Measurements from ENCODE around the gene MTSS2.

The MTSS2 gene, protein sequence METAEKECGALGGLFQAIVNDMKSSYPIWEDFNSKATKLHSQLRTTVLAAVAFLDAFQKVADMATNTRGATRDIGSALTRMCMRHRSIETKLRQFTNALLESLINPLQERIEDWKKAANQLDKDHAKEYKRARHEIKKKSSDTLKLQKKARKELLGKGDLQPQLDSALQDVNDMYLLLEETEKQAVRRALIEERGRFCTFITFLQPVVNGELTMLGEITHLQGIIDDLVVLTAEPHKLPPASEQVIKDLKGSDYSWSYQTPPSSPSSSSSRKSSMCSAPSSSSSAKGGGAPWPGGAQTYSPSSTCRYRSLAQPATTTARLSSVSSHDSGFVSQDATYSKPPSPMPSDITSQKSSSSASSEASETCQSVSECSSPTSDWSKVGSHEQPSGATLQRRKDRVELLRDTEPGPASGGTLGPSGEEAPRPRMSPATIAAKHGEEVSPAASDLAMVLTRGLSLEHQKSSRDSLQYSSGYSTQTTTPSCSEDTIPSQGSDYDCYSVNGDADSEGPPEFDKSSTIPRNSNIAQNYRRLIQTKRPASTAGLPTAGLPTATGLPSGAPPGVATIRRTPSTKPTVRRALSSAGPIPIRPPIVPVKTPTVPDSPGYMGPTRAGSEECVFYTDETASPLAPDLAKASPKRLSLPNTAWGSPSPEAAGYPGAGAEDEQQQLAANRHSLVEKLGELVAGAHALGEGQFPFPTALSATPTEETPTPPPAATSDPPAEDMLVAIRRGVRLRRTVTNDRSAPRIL

DNA sequence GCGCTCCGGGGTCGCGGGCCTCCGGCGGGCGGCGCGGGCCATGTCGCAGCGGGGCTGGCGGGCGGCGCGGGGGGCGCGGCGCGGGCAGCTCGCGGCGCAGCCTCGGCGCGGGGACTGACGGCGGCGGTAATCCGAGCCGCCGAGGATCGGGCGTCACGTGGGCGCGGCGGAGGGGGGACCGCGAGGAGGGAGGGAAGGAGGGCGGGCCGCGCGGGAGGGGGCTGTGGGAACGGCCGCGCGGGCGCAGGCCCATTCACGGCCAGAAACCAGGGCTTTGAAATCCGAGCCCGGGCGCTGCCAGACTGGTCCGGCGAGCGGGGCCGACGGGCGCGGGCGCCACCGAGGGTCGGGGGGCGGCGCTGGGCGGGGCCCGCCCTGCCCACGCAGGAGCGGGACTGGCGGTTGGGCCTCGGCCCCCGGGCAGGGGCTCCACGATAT, at the start of gene MTSS2:
MTSS2 (minus strand) TSS at position 116 of the 438 bp plus-strand sequence. CDS start 262 bp downstream, outside the sequence.
- no peak for DNase-seq (ENCODE audit: low read depth)

DNA sequence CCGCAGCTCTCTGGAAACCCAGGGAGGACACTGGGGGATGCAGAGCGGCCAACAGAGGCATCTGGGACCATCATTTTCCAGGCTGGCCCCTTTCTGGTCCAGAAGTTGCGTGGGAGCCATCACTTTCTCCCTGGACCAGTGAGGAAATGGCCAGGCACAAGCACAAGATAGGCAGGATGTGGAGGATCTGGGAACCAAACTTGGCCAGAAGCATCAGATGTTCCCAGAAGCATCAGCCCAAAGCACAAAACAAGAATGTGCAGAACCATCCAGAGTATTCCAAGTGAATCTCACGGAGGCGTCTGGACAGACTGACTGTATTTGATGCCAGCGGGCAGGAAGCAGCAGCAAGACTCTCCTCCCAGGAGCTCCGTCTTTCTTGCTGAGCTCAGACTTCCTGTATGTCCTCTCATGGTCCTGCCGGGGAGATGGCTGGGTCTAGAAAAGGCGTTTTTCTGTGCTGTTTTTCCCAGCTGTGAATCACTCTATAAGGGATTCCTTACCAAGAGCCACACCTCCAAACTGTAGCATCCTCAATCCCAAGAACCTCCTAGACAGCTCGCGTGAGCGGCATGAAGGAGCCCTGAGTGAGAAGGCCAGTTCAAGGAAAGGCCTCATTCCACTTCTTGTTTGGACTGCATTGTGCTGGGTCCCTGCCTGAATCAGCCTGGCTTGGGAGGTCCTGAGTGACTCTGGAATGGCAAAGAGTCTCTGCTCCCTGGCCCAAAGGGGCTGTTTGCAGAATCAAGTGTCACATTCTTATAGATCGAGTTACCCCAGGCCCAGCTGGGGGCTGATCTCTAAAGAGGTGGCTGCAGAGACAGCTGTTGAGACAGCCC, 49.5 kb upstream of the MTSS2 start:
- DNase-seq (ENCODE audit: low read depth): no peak

DNA sequence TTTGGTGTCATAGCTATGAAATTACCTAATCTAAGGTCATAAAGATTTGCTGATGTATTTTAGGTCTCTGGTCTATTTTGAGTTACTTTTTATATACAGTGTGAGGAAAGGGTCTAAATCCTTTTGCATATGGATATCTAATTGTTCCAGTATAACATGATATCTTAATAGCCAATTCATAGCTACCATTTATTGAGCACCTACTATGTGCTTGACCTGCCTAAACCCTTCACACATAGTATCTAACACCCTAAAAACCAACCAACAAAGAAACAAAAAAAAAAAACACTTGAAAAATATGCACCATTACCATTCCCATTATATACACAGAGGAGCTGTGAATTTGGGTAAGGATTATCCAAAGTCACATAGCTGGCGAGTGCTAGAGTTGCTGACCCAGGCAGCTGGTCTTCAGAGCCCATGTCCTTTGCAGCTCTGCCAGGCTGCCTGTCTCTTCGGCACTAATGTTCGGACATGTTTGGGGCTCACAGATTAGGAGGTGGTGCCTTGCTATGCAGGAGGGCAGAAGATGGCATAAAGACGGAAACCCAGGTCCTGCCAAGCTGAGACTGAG, 48.8 kb upstream of the MTSS2 start:
- DNase-seq (ENCODE audit: low read depth): no peak

DNA sequence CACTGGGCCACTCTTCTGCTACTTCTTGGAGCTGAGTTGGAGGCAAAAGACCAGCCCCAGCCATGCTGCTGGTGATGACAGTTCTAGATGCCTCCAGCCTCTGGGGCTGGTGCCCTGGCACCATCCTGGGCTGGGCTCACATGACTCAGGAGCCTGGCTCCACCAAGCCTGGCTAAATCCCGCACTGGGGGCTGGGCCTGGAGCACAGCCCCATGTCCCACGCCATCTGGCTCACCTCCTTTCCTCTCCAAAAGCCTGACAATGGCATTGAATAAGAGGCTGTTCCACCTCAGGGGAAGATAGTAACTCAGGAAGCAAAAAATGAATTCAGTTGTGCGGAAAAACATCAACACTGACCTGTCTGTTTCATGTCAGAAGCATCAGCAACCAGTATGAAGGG, 45.1 kb upstream of the MTSS2 start:
- DNase-seq (ENCODE audit: low read depth): no peak

DNA sequence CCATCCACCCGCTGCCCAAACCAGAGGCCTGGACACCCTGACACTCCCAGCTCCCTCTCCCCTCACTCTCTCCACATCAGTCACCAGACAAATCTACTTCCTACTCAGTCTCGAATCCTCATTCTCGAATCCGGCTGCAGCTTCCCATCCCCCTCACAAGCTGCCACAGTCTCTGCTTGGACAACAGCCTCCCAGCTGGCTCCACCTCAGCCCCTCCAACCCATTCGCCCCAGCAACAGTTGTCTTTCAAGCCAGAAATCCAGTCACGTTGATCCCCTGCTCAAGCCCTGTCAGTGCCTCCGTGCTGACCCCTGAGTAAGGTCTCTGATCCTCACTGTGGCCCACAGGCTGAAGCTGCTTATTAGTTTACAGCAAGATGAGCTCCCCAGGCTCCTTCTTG, 44.2 kb upstream of the MTSS2 start:
- DNase-seq (ENCODE audit: low read depth): no peak

DNA sequence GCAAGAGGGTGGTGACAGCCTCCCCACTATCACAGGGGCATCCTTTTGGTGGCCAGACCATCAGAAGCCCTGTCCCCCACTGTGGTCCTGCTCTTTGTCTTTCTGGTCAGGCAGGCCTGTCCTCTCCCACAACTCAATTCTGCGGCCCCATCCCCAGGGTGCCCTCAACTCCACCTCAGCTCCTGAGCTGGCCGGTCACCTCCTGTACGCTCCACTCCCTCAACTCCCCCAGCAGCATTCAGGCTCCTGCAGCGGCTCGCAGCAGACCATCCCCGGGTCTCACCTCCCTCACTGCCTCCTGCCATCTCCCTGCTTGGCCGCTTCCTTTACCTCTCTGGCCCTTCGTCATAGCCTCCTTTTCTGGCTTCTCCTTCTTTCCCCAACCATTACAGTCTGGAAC, 43.4 kb upstream of the MTSS2 start:
- no peak for DNase-seq (ENCODE audit: low read depth)

DNA sequence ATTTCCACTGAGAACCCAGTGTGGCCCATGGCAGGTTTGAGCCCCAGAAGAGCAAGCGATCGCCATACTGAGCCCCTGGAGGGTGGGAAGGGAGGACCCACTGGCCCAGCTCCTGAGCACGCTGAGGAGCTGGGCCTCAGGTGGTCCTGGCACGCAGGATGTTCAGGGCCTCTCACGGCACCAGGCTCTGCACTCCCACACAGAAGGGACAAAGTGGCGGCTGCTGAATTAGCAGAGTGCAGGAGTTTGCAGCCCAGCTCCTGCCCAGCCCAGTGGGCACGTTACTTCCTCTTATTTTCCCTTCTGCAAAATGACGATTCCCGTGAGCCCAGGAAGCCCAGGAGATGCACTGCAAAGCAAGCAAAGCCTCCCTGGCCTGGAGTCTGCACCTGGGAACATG, 42.3 kb upstream of the MTSS2 start:
- DNase-seq (ENCODE audit: low read depth): no peak

DNA sequence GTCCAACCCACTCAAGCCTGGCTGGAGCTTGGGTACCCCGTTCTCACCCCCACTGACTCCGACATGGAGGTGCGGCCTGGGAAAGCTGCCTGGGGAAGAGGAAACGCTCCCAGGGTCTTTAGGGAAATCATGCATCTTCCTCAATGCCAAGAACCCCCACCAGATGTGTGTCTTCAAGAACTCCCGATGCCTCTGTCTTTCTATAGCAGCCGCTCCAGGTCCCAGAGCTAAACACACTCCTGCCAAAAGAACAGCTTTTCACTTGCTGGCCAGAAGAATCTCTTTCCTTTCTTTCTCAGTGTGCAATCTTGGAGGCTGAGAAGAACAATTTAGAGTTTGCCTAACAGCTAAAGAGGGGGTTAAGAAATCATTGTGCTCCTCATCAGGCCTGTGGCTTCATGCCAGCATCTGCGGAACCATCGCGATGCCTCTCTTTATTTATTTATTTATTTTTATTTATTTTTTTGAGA, 41.1 kb upstream of the MTSS2 start:
- DNase-seq (ENCODE audit: low read depth): no peak

DNA sequence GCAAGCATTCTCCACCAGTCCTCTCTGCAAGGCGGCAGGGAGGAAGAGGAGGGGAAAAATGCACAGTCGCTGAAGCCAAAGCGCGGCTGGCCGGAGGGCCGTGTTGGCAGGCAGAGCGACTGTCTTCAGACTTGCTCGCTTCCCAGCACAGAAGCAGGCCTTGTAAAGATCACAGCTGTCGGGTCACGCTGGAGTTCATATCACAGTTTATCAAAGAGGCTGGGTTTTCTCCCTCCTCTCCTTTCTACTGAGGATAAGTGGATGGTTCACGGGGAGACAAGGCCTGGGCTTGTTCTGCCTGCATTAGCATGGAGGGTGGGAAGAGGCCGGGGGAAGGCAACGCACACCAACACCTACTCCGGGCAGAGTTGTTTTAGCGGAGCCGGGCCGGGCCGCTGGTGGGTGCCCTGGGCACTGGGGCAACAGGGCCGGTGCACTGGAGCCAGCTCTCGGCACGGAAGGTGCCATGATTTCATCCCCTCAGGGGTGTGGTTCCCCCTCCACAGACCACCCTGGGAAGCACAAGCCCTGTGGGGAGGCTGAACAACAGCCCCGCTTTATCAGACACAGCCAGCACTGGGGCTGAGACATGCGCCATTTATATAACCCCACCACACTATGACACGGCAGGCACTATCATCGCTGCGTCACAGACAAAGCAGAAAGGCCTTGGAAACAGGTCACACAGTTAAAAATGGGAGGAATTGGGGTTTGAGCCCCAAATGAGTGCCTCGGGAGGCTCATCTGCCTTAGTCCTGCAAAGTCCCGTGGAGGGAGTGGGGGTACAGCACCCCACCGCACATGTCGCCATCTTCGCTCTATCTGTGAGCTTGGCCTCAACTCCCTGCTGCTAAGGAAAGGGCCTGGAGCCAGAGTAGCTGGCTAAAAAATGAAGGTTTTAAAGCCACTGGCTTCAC, 40.3 kb upstream of the MTSS2 start:
- no peak for DNase-seq (ENCODE audit: low read depth)

DNA sequence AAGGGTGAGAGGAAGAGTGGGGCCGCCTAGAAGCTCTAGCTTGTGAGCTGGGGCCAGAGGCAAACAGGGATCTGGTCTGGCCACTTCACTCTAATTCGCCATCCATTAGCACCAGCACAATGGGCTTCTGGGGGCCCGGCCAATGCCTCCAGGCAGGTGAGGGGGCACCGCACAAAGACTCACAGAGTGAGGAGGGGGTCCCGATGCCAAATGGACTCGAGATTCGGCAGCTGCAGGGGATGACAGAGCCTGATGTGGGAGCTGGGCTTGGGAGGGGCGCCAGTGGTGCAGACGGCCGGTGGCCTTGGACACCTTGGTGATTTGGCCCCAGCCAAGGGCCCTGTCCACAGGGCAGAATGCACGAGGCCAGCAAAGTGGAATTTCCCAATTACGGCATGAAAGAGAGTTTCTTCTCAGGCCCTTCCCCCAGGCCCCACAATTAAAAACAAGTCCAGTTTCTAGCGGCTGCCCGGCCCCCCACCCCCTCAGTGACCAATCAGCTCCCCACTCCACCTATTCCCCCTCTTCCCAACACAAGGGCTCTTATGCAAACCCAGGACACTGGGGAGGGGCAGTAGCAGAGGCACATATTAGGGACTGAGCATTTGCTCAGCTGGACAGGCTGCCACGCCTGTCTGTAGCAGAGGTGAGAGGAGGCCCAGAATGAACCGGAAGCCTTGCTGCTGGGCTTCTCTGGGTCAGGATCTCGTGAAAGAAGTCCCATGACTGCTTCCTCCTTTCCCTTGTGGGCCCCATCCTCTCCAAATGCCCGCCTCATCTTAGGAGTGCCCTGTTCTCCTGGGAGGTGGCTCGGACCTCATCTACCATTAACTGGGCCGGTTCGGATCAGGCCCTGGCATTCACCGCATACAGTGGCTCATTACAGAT, 39.4 kb upstream of the MTSS2 start:
- DNase-seq (ENCODE audit: low read depth): no peak

DNA sequence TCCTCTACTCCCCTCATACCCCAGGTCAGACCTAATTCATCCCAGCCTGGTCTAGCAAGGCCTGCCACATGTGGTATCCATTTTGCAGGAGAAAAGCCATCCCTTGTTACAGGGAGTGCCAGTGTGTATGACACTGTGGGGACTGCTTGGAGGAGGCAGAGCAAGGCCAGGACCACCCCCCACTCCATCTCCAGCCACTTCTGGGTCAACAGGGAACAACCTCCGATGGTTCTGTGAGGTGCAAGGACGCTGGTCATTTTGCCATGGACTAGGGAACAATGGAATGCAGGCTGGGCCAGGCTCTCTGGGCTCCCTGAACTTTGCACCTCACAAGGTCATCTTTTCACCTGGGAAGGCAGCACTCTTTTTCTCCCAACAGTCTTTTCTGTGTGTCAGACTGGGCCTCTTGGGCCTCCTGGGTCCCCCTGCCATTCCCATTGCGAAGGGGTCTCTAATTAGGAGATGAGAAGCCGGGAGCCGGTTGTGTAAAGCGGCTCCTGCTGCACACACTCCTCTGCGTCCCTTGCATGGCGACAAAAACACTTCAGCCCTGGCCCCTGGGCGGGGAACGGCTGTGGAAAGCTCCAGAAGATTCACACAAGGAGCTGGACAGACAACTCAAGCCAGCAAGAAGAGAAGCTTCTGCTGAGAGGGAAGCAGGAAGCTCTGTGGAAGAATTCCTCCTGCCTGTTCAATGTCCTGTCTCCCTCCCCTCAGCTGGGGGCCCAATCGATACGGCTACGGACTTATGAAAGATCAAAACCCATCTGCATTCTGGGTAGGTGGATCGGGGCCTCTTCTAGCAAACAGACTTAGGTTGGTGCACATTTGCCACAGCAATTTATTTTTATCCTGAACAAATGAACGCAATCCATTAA, 38.5 kb upstream of the MTSS2 start:
- no peak for DNase-seq (ENCODE audit: low read depth)

DNA sequence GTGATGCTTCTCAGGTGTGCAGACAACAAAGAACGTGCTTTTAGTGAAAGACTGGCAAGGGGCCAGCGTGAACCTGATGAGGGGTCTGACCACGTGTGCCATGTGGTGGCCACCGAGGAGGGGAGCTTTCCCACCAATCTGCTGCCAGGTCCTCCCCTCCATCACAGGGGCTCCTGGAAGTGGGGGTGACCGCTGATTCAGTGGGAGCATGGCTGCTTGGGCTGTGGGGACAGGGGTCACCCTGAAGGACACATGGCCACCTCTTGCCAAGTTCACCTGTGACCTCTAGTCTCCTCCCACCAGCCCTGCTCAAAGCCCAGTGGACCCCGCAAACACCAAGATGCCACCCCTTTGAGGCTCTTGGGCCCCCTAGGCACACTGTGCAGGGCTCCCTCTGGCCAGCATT, 37.9 kb upstream of the MTSS2 start:
- DNase-seq (ENCODE audit: low read depth): no peak

DNA sequence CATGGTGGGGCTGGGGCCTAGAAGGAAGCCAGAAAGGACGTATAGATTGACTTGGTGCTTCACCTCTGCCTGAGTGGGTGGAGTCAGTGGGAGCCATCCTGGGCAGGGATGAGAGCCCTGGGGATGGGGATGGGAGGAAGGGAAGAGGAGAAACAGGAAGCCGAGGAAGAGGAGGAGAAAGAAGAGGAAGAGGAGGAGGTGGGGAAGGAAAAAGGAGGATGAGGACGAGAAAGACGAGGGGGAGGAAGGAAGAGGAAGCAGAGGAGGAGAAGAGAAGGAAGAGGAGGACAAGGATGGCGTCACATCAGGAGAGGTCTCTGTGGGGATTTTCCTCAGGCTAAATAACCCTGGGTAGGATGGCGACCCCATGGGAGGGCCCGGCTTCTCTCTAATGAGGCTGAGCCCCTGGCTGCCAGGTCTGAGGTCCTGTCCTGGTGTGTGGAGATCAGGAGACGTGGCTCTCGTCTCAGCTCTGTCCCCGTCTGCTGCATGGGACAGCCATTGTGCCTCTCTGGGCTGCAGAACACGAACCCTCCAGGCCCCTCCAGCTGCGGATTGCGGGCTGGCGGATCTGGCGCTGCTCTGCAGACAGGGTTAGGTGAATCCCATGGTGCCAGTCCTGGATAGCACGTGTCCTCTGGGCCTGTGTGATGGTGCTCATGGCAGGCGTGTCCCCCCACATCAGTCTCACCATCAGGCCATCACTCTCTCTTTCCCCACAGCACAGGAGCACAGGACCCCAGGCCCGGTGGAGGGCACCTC, 35.5 kb upstream of the MTSS2 start:
- no peak for DNase-seq (ENCODE audit: low read depth)

DNA sequence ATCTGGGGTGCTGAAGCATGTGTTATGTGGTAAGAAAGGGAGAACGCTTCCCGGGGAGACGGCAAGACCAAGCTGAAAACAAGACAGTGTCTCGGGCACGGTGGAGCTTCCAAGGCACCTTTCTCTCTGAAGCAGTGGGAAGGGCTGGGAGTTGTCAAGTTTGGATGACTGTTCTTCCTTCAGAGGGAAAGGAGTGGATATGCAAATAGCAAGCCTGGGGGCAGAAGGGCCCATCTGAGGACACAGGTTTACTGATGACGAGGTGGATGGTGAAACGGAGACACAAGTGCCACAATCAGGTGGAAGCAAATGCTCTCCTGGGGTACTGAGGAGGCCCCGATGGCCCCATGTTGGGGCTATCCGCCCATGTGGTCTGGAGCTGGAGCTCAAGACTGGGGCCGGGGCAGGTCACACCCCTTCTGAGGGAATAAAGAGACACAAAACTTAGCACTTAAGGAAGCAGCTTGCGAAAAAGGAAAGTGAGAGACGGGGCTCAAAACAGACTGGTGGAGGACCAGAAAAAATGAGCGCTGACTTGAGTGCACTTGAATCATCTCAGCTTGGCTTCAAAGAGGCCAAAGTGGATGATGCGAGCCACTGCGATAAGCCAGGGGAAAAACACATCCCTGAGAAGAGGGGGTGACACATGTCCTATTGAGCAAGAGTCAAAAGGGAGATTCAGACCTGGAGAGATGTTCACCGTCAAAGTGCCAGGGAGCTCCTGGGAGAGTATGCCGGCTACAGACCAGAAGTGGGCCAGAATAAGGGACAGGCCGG, 34.8 kb upstream of the MTSS2 start:
- DNase-seq (ENCODE audit: low read depth): no peak

DNA sequence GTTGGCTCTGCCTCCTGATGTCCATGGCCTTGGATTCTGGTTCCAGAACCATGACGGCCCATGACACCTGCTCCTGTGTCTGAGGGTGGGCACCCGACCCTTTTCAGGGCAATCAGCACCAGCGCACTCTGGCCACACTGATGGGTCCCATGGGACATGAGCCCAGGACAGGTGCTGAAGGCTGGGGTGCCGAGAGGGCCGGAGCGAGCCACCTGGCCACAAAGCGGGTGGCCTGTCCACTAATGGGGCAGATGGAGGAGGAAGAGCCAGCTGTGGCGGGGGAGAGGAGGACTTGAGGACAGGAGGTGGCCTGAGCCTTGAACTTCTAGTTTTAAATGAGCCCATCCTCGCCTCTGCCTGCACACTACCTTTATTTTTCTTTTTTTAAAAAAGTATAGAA, 31.2 kb upstream of the MTSS2 start:
- DNase-seq (ENCODE audit: low read depth): no peak

DNA sequence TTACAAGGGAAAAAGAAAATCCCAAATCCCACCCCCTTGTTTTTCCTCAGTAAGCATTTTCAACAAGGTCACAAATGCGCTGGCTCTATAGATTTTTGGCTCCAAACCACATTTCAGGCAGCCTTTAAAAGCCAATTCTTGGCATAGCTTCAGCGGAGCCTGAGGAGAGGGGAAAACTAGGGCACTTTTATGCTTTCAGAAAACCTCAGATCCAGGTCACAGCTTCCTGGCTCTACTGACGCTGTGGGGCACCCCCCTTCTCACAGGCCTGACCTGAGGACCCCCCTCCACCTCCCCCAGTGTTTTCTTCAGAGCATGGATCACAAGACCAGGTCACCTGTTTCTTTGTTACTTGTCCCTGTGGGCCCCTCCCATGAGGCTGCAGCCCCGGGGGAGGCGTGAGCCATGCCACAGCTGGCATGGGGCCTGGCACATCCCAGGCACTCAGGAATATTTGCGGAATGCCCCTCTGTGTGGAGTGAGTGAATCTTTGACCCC, 30.1 kb upstream of the MTSS2 start:
- DNase-seq (ENCODE audit: low read depth): no peak

All from activated gamma-delta T cell treated with anti-CD3 and anti-CD28 coated beads, Interleukin-2, amount 50 U/mL, for 16 hours (primary cell).